ENCODE measurements around the gene LCK. TPM values are rescaled to one million over a fixed set of nuclear protein-coding genes. Genes with fewer than 3 reads are reported as not detected.
A peak's percentile ranks its signal among the peaks of the same experiment; 100 is the strongest.

LCK gene
- total and polyA plus RNA-seq, 9 of the 15 experiments (the other 6 are each of a cell fraction or from before 2014, with no cell fraction given) = 0.04 to 0.47 (median 0.13) TPM; not detected in 6

DNA sequence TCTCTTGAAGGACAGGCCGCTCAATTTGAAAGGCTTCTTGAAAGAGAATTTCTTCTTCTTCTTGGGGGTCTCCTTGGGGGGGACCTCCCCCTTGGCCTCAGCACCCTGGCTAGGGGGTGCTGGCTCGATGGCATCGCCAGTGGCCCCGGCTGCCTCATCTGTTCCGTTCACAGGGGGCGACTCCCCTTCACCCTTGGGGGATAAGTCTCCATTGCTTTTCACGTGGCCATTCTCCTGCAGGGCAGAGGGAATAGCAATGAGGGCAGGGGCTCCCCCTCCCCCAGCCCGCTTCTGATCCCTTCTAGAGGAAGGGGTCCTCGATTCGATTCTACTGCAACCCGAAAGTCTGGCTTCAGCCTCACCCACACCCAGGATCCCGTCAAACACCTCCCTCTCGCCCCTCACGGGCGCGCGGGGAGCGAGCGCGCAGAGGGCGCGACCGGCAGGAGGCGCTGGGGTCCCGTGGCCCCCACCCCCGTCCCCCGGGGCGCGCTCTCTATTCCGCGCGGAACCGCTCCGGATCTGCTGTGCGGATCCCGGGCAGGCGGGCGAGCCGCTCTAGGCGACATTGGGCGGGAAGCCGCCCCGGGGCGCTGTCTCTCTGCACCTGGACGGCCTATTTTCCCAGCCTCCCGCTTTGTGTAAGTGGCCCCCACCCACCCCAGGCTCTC is 83.9 kb downstream of the LCK start (continued):
- TF ChIP-seq DNMT1 (IDR thresholded peaks at IDR 0.05) (no peak), FOXM1 (IDR thresholded peaks at IDR 0.05; ENCODE audit: low read depth) (no peak), FOXM1 (CRISPR knock-in tag; IDR thresholded peaks at IDR 0.05; ENCODE audit: low read depth) (no peak), POLR2A (conservative IDR thresholded peaks at IDR 0.05) (0 out of 2 replicates have a peak, but pooled peaks have one; percentile 2), HNRNPUL1 (IDR thresholded peaks at IDR 0.05; ENCODE audit: low read length) (no peak), SREBF2 (CRISPR knock-in tag; IDR thresholded peaks at IDR 0.05) (no peak), SRF (CRISPR knock-in tag; IDR thresholded peaks at IDR 0.05) (no peak), KAT2B (IDR thresholded peaks at IDR 0.05; ENCODE audit: low read depth, low read length) (no peak), NEUROD1 (IDR thresholded peaks at IDR 0.05; ENCODE audit: borderline replicate concordance, low read depth, low read length, partially characterized antibody) (no peak), SAP30 (IDR thresholded peaks at IDR 0.05; ENCODE audit: borderline replicate concordance, insufficient read depth, low read depth, low read length, poor library complexity, severe bottlenecking) (no peak), PHB (CRISPR knock-in tag; IDR thresholded peaks at IDR 0.05) (no peak), SMC3 (conservative IDR thresholded peaks at IDR 0.05; ENCODE audit: insufficient read depth, low read depth, low read length) (peak; percentile 64; the same call in 1 of the 2 replicates), RAD51 (IDR thresholded peaks at IDR 0.05; ENCODE audit: borderline replicate concordance, low read depth) (no peak), TEAD2 (tag; IDR thresholded peaks at IDR 0.05) (no peak), RNF2 (IDR thresholded peaks at IDR 0.05) (peak; percentile 45; the same call in 1 of the 2 replicates), ZNF589 (CRISPR knock-in tag; IDR thresholded peaks at IDR 0.05; ENCODE audit: low read depth) (no peak)
- TF ChIP-seq, protein P1, sequence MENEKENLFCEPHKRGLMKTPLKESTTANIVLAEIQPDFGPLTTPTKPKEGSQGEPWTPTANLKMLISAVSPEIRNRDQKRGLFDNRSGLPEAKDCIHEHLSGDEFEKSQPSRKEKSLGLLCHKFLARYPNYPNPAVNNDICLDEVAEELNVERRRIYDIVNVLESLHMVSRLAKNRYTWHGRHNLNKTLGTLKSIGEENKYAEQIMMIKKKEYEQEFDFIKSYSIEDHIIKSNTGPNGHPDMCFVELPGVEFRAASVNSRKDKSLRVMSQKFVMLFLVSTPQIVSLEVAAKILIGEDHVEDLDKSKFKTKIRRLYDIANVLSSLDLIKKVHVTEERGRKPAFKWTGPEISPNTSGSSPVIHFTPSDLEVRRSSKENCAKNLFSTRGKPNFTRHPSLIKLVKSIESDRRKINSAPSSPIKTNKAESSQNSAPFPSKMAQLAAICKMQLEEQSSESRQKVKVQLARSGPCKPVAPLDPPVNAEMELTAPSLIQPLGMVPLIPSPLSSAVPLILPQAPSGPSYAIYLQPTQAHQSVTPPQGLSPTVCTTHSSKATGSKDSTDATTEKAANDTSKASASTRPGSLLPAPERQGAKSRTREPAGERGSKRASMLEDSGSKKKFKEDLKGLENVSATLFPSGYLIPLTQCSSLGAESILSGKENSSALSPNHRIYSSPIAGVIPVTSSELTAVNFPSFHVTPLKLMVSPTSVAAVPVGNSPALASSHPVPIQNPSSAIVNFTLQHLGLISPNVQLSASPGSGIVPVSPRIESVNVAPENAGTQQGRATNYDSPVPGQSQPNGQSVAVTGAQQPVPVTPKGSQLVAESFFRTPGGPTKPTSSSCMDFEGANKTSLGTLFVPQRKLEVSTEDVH (IDR thresholded peaks at IDR 0.05; ENCODE audit: low read depth, partially characterized antibody) = peak; percentile 44
- TF ChIP-seq, protein P2, sequence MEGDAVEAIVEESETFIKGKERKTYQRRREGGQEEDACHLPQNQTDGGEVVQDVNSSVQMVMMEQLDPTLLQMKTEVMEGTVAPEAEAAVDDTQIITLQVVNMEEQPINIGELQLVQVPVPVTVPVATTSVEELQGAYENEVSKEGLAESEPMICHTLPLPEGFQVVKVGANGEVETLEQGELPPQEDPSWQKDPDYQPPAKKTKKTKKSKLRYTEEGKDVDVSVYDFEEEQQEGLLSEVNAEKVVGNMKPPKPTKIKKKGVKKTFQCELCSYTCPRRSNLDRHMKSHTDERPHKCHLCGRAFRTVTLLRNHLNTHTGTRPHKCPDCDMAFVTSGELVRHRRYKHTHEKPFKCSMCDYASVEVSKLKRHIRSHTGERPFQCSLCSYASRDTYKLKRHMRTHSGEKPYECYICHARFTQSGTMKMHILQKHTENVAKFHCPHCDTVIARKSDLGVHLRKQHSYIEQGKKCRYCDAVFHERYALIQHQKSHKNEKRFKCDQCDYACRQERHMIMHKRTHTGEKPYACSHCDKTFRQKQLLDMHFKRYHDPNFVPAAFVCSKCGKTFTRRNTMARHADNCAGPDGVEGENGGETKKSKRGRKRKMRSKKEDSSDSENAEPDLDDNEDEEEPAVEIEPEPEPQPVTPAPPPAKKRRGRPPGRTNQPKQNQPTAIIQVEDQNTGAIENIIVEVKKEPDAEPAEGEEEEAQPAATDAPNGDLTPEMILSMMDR (IDR thresholded peaks at IDR 0.05 in 2 of 3, conservative IDR thresholded peaks at IDR 0.05 in 1 of 3; ENCODE audit: insufficient read depth in 2 of 3, low read depth in 1 of 3, low read length in 3 of 3) = peak; percentile 85 to 92 (median 87)
- TF ChIP-seq, protein P3, sequence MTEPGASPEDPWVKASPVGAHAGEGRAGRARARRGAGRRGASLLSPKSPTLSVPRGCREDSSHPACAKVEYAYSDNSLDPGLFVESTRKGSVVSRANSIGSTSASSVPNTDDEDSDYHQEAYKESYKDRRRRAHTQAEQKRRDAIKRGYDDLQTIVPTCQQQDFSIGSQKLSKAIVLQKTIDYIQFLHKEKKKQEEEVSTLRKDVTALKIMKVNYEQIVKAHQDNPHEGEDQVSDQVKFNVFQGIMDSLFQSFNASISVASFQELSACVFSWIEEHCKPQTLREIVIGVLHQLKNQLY (CRISPR knock-in tag; conservative IDR thresholded peaks at IDR 0.05) = no peak
- TF ChIP-seq, protein P4, sequence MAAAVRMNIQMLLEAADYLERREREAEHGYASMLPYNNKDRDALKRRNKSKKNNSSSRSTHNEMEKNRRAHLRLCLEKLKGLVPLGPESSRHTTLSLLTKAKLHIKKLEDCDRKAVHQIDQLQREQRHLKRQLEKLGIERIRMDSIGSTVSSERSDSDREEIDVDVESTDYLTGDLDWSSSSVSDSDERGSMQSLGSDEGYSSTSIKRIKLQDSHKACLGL (CRISPR knock-in tag; IDR thresholded peaks at IDR 0.05; ENCODE audit: borderline replicate concordance, poor library complexity, severe bottlenecking) = no peak
- TF ChIP-seq, protein P5, sequence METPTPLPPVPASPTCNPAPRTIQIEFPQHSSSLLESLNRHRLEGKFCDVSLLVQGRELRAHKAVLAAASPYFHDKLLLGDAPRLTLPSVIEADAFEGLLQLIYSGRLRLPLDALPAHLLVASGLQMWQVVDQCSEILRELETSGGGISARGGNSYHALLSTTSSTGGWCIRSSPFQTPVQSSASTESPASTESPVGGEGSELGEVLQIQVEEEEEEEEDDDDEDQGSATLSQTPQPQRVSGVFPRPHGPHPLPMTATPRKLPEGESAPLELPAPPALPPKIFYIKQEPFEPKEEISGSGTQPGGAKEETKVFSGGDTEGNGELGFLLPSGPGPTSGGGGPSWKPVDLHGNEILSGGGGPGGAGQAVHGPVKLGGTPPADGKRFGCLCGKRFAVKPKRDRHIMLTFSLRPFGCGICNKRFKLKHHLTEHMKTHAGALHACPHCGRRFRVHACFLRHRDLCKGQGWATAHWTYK (CRISPR knock-in tag; IDR thresholded peaks at IDR 0.05) = peak; percentile 71

All from K562 (cell line).